Eye (tissue), 1 donor: ENCODE measurements around the gene NCOA5.
A peak's percentile ranks its signal among the peaks of the same experiment; 100 is the strongest.
"Not testable (repeated sequence)": the region's sequence is repeated elsewhere in the genome, so short reads cannot be mapped to it uniquely, and the experiment has no call there.

Experiments
- DNase-seq: peaks from one replicate; pipeline ENCODE4 v3.0.0-alpha.2; 2015

NCOA5 gene

GRCh38 chr20:46119547-46119946 lies 29.8 kb upstream of the NCOA5 start:
- no peak for DNase-seq

- DNase-seq = no peak
Observed at GRCh38 chr20:46119028-46119546, 29.3 kb upstream of the NCOA5 start.

DNA sequence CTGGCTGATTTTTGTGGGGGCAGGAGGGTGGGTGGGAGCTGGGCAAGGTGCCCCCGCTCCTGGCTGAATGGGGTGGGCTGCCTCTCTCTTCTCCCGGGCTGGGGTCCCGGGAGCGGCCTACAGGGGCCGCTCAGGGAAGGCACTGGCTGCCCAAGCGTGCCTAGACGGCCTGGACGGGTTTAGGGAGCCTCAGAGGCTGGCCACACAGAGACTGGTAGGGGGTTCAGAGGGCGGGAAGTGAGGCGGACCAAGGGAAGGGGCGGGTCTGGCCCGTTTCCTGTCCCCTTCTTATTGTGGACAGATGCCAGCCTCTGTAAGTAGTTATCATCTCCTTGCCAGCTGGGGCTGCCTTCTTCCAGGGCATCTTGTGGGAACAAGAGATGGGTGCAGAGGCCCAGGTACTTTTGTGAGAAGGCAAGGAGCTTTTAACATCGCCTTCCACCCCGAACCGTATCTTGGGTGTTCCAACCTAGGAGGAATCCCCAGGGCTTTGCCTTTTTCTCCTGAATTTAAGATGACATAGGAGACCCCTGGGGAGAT lies 28.8 kb upstream of the NCOA5 start:
- no peak for DNase-seq

GRCh38 chr20:46117704-46118467 lies 28.1 kb upstream of the NCOA5 start, which contains the start of gene CD40:
Gene CD40 (plus strand): TSS chr20:46118314. CDS start chr20:46118344, 30 bp downstream.
- peak; percentile 56 for DNase-seq

DNA sequence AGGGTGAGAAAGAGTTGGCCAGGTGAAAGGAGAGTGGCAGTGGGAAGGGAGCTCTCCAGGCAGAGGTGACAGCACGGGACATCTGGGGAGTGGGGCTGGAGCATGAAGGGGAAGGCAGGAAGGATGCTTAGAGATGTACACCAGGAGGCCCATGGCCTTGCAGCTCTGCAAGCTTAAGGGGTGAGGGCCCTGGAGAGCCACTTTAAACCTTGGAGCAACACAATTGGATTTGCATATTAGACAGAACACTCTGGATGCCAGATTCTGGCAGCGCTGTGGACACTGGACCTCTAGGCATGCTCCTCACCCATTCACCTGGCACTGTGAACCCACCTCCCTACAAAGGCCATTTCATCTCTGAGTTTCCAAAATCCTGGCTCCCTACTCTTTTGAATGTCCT lies 24.7 kb upstream of the NCOA5 start:
- no peak for DNase-seq

DNA sequence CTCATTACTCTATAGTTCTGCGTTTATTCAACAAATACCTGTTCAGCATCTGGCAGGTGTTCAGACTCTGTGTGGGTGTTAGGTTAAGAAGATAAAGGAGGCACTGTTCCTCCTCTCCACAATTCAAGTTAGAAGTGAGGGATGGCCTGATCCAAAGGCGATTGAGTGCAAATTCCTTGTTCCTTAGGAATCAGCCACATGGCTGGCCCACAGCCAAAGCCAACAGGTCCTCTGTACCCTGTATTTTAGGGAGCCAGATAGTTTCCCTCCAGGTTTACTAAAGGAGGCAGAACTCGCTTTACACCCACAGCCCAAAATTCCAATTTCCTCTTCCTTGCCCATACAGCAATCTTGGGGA lies 23.3 kb upstream of the NCOA5 start:
- no peak for DNase-seq

DNA sequence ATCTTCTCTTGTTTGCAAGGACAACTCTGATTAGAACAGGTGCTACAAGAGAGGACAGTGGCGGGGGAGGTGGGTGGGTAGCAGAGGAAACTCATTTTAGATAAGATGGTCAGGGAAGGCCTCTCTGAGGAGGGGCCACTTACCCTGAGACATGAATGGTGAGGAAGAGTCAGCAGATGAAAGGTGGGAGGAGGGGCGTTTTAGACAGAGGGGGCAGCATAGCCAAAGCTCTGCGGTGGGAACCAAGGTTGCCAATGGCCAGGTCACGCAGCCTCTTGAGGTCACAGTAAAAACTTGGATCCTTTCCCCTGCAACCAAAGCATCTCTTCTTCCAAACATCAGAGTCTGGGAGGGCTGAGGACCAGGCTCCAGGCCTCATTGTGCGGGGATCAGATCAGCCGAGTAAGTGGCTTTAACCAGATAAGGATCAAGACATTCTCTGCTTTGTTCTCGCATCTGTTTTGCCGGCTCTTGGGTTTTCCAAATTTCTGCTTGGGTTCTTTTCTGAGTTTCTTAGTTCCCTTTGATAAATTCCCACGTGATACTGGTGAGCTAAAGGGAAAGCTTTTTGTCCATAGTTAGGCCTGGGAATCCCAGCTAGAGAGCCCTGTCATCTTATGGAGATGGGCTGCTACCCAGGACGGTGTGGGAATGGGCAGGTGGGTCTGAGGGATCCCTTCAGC lies 22.8 kb upstream of the NCOA5 start:
- DNase-seq = no peak

GRCh38 chr20:46111836-46112212 lies 22.1 kb upstream of the NCOA5 start:
- DNase-seq = no peak

- DNase-seq = no peak
Observed at GRCh38 chr20:46111028-46111835, 21.5 kb upstream of the NCOA5 start.

- no peak for DNase-seq
Observed at GRCh38 chr20:46108976-46109375, 19.2 kb upstream of the NCOA5 start.

- no peak for DNase-seq
Observed at GRCh38 chr20:46108435-46108841, 18.7 kb upstream of the NCOA5 start.

GRCh38 chr20:46107061-46107460 lies 17.3 kb upstream of the NCOA5 start:
- DNase-seq = no peak

- no peak for DNase-seq
Observed at GRCh38 chr20:46104262-46104661, 14.5 kb upstream of the NCOA5 start.

- DNase-seq = no peak
Observed at GRCh38 chr20:46102940-46103339, 13.2 kb upstream of the NCOA5 start.

DNA sequence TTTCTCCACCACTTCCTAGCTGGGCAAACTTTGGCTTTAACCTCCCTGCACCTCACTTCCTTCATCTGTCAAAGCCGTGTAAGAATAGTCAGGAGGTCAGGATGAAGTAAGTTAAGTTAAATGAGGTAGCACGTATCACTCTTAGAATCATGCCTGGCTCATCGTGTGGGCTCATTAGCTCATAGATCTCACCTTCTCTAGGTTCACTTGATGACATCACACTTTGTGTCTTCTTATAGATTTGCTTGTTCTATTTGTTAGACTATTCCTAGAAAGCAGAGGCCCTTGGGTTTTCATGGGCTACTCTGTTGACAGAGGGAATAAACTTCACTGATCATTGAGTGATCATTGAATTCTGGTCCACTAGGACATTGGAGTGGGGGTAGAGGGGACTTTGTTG lies 12.2 kb upstream of the NCOA5 start:
- no peak for DNase-seq

DNA sequence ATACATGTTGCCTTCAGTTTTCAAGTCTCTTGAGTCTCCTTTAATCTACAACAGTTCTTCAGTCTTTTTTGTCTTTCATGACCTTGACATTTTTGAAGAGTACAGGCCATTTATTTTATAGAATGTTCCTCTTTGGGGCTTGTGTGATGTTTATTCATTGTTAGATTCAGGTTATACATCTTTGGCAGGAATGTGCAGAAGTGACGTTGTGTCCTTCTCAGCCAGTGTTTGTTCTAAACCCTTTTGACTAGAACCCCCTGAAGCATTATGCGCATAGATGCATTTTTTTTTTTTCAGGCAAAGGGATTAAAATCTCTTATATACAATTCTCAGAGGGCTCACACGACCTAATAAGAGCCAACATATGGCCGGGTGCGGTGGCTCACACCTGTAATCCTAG lies 11.2 kb upstream of the NCOA5 start:
- no peak for DNase-seq

GRCh38 chr20:46100444-46100843 lies 10.7 kb upstream of the NCOA5 start:
- not testable (repeated sequence) for DNase-seq

GRCh38 chr20:46099491-46100287 lies 9.9 kb upstream of the NCOA5 start:
- DNase-seq = no peak

GRCh38 chr20:46093531-46093930 lies 3.8 kb upstream of the NCOA5 start:
- DNase-seq = no peak

DNA sequence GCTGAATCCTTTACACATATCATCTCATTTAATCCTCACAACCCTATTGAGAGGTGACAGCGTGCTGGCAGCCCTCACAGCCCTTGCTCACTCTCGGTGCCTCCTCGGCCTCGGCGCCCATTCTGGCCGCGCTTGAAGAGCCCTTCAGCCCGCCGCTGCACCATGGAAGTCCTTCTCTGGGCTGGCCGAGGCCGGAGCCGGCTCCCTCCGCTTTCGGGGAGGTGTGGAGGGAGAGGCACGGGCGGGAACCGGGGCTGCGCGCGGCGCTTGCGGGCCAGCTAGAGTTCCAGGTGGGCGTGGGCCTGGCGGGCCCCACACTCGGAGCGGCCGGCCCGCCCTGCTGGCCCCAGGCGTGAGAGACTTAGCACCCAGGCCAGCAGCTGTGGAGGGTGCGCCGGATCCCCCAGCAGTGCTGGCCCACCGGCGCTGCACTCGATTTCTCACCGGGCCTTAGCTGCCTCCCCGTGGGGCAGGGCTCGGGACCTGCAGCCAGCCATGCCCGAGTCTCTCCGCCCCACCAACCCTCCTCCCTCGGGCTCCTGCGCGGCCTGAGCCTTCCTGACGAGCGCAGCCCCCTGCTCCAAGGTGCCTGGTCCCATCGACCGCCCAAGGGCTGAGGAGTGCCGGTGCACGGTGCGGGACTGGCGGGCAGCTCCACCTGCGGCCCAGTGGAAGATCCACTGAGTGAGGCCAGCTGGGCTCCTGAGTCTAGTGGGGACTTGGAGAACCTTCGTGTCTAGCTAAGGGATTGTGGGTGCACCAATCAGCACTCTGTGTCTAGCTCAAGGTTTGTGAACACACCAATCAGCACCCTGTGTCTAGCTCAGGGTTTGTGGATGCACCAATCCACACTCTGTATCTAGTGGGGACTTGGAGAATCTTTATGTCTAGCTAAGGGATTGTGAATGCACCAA lies 2.1 kb upstream of the NCOA5 start:
- DNase-seq = not testable (repeated sequence)

DNA sequence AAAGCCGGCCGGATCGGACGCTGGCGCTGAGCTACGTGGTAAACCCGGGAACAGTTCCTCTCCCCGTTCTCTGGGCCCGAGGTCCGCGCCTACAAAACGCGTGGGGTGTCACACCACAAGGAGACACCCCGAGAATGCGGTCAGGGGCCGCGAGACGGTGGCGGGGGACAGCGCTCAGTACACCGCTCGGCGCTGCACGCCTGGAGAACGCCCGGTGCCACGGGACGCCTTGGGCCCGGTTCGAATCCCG lies 670 bp downstream of the NCOA5 start:
- no peak for DNase-seq
